HG02870 (cell line): Measurements from ENCODE around the gene PDK4.
"Not testable (repeated sequence)": the region's sequence is repeated elsewhere in the genome, so short reads cannot be mapped to it uniquely, and the experiment has no call there.

Source experiments
- ATAC-seq: cut with Tn5 transposase; IDR thresholded peaks from one replicate; pipeline ENCODE4 v1.9.1; 2021; ENCODE audit warnings: mild to moderate bottlenecking, moderate library complexity; ENCODE audit not compliant: unreplicated experiment

PDK4 gene

DNA sequence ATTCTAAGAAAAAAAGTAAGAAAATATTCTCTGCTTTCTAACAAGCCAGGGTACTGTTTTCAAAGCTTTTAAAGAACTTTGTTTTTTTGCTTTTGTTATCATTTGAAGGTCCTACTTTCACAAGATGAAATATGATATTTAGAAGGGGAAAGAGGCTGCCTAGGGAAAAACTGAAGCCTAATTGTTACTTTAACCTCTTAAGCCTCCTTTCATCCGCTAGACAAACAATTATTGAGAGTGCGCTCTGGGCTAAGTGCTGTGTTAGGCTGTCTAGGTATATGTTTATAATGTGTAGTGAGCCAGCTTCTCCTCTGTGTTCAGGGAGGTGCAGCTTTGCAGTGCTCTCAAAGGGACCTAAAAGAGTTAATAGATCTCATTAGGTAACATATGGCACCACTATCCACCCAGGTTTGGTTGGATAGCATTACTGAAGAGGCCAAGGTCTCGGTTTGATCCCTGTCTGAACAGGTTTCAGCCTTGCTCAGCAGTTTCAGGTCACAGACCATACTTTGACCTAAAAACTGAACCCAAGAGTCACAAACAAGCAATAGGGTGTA lies 17.9 kb downstream of the PDK4 start:
- no peak for ATAC-seq

DNA sequence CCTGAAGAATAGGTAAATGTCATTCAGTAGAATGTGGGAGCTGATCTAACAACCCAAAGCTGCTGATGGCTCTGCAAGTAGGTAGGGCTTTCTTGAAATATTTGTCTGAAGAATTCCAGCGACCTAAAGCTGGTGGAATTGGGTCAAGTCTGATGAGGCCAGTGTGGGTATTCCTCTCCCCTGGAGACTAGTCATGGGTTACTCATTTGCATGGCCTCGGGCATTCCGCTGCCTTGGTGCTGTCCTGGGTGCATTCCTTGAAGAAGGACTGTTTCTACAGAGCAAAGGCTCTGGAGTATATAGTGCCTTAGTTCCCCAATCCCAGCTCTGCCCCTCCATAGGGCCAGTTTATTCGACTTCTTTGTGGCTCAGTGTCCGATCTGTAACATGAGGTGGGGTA lies 19.2 kb downstream of the PDK4 start:
- ATAC-seq: no peak

DNA sequence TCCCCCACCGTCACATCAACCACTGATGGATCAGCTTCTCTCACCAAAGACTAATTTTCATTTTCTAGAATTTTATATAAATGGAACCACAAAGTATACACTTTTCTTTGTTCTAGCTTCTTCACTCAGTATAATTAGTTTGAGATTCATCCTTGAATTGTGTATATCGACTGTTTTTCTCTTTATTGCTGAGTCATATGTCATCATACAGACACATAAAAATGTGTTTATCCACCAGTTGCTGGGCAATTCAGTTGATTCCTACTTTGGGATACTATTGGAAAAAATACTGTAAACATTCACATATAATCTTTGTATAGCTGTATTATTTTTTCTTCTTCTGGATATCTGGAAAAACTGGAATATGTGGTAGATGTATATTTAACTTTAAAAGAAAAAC lies 26.6 kb downstream of the PDK4 start:
- no peak for ATAC-seq

DNA sequence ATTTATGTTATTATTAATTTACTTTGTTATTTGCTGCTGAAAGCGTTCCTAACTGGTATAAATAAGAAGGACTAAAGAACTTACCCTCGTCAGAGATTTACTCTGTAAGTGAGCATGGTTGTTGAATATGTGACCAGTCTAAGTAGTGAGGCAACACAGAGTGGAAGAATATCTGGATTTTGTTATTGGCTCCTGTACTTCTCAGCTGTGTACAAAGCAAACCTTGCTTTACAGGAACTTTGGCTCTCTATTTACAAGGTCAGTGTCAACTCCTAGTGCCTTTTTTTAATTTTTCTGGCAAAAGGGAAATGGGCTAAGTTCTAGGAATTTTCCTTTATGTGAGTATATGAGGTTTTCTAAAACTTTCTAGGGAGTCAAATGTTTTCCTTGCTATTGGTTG lies 35.6 kb downstream of the PDK4 start:
- ATAC-seq: no peak

DNA sequence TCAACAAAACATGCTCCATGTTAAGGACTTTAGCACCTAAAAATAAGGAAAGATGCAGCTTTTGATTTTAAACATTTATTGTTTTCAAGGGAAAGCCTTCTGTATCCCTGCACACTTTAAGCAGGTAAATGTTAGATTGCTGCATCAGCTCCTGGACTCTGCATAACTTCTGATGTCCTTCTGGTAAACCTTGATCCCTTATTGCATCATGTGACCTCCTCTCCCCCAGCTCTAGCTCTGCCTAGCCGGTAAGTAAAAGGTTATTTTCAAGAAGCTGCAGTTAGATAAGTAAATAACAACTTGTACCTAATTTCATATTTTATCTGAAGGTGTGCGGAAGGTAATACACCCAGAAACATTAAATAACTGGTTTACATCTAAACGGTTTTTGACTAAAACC lies 37.5 kb downstream of the PDK4 start:
- no peak for ATAC-seq

DNA sequence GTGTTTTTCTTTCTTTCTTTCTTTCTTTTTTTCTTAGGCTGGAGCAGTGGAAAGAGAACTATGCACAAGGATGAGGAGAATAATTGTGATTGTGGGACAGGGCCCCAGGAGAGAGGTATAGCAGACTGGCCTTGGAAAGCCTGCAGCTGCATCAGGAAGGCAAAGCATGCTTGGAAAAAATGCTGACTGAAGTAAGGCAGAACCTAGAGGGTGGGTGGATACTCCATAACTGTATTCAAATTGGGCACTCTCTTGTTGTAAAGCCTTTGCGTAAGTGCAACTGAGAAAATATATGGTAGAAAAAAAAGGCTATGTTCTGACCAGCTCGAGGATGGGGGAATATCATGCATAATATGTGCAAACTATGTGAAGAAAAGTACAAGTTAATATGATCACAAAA lies 39.5 kb downstream of the PDK4 start:
- ATAC-seq: no peak

DNA sequence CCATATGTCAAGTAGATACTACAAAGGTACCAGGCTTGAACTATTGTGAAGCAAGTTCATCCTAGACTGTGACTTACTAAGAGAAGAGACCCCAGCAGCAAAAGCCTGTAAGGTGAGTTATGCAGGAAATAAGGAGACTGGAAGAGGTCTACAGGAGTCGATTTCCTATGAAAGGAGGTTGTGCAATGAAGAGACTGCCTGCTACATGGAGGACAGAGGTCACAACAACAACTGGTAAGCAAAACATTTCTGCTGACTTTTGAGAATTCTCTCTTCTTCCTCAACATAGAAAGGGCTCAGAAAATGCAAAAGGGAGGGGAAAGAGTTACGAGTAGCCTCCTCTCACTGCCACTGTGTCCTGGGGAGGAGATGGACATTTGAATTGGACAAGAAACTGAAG lies 42.4 kb downstream of the PDK4 start:
- no peak for ATAC-seq

DNA sequence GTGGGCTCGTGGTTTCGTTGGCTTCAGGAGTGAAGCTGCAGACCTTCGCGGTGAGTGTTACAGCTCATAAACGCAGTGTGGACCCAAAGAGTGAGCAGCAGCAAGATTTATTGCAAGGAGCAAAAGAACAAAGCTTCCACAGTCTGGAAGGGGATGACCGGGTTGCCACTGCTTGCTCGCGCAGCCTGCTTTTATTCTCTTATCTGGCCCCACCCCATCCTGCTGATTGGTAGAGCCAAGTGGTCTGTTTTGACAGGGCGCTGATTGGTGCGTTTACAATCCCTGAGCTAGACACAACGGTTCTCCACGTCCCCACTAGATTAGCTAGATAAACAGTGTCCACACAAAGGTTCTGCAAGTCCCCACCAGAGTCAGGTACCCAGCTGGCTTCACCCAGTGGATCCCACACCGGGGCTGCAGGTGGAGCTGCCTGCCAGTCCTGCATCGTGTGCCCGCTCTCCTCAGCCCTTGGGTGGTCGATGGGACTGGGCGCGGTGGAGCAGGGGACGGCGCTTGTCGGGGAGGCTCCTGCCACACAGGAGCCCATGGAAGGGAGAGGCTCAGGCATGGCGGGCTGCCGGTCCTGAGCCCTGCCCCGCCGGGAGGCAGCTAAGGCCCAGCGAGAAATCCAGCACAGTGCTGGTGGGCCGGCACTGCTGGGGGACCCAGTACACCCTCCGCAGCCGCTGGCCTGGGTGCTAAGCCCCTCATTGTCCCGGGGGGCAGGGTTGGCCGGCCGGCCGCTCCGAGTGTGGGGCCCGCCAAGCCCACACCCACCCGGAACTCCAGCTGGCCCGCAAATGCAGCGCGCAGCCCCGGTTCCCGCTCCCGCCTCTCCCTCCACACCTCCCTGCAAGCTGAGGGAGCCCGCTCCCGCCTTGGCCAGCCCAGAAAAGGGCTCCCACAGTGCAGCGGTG lies 44.0 kb downstream of the PDK4 start:
- not testable (repeated sequence) for ATAC-seq

DNA sequence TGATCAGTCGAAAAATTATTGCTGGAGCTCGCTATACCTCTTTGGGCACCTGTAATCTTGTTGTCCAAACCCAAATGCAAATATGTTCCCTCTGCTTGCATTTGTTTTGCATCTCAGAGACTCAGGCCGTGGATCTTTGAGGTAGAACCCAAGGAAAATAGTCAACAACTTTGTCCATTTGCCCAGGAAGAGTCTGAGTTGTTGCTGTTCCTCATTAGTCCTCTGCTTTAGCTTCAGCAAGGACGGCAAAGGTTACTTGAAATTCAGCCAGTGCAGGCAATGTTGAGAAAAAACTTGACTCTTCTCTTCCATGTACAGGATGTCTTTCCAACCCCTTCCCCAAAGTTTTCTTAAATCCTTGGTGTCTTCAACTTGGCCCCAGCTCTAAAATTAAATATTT lies 45.8 kb downstream of the PDK4 start:
- no peak for ATAC-seq

DNA sequence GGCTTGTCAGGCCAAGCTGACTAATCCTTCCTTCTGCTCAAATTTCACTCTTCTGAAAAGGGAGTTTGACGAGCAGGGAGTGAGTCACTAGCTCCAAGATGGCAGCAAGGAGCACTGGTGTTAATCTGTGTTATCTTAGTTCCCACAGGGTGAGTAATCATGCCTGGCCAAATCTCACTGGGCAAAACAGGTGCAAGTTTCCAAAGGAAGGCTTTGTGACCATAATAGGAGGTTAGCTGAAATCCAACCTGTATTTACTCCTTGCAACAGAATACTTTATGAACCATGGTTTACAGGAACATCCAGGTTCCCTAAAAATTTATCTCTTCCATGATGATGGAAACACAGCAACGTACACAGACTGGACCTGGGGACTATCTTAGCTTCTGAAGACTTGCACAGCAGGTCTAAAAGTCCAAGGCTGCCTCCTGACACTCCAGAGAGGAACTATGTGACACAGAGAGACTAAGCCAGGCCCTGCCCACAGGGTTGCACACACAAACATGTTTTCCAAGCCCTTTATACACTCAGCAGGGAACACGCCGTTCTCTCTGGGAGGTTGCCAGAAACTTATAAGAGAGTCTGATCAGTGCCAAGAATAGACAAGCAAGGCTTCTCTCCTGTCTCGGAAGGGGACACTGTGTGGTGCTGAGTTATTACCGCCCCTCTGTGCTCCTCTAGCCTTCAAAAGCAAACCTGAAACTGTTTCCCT lies 46.3 kb downstream of the PDK4 start:
- no peak for ATAC-seq

DNA sequence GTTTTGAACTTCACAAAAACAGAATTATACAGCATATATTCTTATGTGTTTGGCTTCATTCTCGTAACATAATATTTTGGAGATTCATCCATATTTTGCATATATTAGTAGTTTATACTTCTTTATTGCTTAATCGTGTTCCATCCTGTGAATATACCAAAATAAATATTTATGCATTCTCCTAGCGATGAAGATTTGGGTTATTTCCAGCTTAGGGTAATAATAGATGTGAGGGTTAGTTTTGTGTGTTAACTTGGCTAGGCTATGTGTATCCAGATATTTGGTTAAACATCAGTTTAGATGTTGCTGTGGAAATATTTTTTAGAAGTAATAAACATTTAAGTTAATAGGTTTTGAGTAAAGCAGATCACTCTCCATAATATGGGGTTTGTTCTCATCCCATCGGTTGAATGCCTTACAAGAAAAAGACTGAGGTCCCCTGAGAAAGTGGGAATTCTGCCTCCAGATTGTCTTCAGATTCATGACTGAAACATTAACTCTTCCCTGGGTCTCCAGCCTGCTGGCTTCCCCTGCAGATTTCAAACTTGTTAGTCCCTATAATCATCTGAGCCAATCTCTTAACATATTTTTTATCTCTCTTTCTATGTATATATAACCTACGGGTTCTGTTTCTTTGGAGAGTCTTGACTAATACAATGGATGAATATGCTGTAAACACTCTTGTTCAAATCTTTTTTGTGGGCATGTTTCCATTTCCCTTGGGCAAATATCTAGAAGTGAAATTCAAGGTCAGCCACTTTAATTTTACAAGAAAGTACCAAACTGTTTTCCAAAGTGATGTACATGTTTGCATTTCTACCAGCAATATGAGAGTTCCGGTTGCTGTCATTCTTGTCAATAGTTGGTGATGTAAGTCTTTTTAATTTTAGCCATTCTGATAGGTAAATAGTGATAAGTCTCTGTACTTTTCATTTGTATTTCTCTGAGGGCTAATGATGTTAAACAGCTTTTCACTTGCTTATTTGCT lies 48.7 kb downstream of the PDK4 start:
- no peak for ATAC-seq

DNA sequence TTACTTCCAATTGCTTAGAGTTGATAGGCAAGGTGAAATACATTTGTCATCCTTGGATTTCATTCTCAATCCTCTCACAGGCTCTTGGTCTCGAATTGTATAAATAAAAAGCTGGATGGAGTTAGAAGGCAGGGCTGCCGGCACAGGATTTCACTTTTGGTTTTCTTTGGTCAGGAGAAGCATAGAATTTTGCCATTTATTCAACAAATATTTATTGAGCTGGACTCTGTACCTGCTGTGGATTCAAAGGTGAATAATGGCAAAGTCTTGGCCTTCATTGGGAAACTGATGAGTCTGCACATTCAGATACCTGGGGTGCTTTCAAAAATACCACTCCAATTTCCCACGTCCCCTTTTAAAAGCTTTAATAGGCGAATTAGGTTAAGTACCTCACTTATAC lies 49.7 kb downstream of the PDK4 start:
- no peak for ATAC-seq

DNA sequence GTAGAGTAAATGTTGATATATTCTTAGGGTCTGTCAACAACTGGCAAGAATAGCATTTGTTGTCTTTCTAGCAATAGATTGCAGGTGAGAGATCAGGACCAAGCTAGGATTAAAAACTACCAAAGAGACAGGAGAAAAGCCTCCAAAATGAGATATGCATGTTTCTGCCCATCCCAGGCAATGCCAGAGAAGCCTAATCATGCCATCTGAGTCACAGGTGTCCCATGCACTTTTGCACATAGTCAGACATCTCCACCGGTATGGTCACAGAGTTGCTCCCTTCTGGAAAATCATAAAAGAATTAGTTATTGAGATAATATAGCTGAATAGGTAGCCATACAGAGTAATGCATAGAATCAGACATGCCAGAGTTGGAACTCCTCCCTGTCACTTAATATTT lies 50.6 kb downstream of the PDK4 start:
- ATAC-seq: no peak

DNA sequence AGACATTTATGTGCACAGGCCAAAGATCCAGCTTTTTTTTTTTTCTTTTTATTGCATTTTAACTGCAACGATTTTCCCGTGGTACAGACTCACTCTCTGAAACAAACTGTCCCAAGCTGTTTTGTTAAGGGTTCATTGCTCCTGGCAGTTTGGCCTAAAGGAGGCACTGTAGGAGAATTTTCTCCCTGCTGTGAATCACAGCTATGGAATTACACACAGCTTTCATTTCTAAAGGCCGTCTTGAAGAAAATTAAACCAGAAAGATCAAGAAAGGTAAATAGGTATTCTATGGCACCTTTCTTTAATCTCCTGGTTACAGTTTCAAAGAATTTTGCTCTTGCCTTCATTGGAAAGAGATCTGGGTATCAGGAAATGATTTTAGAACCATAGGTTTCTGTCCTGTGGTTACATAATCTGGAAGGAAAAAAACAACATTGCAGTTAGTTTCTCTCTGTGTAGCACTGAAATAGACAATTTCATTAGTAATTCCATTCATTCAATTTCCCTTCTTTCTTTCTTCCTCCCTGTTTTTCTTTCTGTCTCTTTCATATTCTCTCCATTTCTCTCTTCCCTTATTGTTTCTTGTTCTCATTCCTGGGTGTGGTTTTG lies 51.2 kb downstream of the PDK4 start:
- no peak for ATAC-seq

DNA sequence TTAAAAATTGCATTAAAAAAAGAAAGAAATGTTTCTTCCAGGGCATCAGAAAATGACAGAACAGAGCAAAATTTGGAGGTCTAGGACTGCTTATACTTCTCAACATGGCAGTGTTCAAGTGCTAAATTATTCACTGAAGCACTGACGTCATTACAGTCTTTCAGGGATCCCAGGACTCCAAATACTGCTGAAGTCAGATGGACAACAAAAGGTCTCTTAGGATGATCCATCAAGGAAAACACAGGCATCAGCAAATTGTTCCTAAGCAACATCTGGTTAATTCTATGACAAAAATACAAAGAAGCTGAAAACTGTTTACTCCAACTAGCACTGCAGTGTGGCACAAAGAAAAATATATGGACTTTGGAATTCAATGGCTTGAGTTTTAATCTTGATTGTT lies 52.1 kb downstream of the PDK4 start:
- ATAC-seq: no peak

DNA sequence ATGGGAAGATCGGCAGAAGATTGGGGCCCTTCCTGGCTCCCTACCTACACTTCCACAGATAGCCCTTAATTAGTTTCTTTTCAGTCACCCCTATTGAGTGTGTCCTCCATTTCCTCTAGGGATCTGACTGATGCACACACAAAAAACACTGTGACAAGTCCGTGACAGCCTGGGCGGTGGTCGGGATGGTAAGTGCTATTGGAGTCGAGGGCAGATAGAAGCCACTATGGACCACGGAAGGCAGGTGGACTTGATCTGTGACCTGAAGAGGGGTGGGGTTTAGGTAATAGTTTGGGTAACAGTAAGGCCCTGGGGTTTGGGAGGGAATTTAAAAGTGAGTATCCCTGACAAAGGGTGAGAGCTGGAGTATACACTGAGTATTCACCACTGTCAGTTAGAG lies 53.0 kb downstream of the PDK4 start:
- no peak for ATAC-seq

DNA sequence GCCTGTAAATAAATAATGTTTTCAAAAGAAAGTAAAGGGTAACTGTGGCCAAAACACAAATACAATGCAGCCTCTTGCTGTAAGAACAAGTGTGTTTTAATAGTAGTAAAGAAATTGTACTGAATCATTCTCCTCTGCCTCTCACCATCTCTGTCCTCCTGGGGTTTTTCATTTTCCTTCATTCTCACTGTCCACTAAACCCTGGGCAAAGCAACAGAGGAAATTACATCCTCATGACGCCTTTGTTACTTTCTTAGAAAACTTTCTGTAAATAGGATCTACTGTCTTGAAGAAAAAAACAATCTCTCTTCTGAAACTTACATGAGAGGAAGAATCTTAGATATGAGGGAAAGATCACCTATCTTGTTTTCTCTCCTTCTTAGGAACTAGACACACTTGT lies 56.0 kb downstream of the PDK4 start:
- ATAC-seq: no peak

DNA sequence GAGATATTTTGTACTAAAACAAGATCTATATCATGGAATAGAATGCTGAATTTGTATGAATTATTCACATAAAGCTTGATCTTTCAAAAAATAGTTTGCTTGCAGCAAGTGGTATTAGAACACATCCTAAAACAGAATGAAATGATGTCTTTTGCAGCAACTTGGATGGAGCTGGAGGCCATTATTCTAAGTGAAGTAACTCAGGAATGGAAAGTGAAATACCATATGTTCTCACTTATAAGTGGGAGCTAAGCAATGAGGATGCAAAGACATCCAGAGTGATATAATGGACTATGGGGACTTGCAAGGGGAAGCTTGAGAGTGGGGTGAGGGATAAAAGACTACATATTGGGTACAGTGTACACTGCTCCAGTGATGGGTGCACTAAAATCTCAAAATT lies 56.9 kb downstream of the PDK4 start:
- ATAC-seq: no peak

DNA sequence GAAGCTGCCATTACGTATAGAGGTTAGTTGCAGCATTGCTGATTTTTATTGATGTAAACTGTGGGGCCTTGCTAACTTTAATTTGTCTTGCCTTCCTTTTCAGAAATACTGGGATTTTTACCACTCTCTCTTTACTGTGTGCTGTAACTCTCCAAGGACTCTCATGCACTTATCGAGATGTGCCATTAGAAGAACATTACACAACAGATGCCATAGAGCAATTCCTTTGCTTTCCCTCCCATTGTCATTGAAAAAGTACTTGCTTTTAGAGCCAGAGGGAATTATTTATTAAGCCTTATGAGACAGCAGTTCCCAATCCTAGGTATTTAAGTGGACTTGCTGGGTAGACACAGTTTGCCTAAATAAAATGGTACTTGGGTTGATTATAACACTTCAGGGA lies 58.8 kb downstream of the PDK4 start:
- ATAC-seq: no peak

DNA sequence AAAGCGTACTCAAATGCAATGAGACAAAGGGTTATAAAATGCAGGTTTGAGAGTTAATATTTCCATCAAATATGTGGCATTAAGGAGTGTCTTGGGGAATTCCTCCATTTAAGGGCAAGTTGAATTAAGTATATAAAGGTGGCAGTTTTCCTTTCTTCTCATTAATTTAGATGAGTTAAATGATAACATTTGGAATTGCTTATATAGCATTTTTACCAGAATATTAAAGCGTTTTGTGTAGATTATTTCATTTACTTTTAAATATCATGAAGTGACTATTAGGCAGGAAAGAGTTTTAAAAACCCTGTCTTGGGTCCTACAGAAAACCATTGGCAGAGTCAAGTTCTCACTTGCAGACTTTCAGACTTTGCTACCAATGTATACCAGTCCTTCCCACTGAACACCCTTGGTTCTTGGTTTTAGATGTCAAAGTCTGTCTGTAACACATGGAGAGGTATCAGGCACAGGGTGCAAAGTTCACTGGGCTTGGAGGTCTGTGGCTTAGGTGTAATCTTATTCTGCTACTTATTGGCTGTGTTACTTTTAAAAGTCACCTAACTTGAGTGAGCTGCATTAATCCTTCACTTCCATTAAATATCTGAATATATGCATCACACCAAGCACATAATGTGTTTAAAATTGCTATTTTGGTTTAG lies 59.5 kb downstream of the PDK4 start:
- no peak for ATAC-seq
